HG02623 (cell line): ENCODE measurements around the gene LRRC26.

Experiments
- ATAC-seq: cut with Tn5 transposase; IDR thresholded peaks from one replicate; pipeline ENCODE4 v1.9.1; 2021; ENCODE audit warnings: moderate library complexity; ENCODE audit not compliant: unreplicated experiment

Gene LRRC26

DNA sequence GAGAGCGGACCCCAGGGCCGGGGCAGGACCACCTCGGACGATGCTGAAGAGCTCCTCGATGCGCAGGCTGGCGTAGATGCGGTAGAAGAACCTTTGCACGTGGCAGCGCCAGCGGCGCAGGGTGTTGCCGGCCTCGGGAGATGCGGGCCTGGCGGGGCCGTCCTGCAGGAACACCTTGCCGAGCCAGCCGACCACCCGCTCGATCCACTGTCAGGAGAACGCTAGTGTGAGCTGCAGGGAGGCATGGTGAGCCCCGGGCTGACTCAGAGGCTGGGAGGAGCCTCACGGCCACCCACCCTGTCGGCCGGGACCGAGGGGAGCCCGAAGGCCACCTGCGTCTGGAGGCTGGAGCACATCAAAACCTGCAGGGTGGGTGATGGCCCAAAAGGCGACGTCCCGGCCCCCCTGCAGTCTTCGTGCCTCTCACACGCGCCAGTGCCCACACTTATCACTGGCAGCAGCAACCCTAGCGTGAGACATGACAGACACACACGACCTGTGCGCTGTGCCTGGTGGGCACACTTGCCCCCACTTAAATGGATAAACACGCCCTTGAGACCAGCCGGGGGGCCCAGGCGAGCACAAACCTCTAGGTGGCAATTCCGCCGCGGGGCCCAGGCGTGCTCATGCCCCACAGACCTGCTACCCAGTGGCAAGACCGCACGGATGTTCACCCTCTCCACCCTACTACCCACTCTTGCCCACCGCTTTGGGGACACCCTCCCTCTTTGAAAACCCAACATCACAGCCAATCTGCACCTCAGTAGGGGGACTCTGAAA is 15.2 kb upstream of the LRRC26 start:
- no peak for ATAC-seq

GRCh38 chr9:137183980-137184595 is 14.2 kb upstream of the LRRC26 start:
- no peak for ATAC-seq

DNA sequence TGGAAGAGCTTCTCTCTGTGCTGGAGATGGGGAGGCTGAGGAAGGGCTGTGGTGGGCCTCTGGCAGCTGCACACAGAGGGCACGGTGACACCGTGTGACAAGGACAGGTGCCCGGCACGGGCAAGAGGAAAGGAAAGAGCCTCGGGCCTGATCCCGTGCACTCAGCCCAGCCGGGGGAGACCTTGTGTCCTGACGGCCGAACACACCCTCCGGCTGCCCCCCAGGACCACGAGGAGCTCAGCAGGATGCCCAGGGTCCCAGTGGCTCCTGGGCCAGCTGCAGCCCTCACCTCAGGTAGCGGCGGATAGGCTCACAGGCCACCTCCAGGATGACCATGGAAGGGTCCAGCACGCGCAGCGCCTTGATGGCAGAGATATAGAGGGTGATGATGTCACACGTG is 13.0 kb upstream of the LRRC26 start:
- no peak for ATAC-seq

DNA sequence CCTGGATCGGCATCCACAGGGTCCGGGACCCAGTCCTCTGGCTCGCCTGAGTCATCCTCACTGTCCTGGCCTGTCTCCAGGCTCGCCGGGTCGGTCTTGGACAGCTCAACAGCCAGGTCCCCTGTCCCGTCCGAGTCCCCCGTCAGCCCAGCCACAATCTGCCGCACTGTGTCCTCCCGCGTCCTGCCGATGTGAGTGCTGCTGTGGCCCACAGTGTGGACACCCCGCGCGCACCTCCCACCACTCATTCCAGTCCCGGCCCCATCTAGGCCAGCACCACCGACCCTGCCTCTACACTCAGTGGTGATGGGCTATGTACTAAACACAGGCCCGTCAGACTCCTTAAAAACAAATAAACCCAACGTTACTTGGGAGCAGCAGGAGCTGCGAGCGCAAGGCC is 11.8 kb upstream of the LRRC26 start:
- no peak for ATAC-seq

GRCh38 chr9:137180491-137180890 is 10.6 kb upstream of the LRRC26 start:
- ATAC-seq: no peak

GRCh38 chr9:137179761-137180160 is 9.9 kb upstream of the LRRC26 start:
- no peak for ATAC-seq

GRCh38 chr9:137178939-137179630 is 9.2 kb upstream of the LRRC26 start:
- no peak for ATAC-seq

- ATAC-seq: no peak
Measured at GRCh38 chr9:137178201-137178938, 8.5 kb upstream of the LRRC26 start.

DNA sequence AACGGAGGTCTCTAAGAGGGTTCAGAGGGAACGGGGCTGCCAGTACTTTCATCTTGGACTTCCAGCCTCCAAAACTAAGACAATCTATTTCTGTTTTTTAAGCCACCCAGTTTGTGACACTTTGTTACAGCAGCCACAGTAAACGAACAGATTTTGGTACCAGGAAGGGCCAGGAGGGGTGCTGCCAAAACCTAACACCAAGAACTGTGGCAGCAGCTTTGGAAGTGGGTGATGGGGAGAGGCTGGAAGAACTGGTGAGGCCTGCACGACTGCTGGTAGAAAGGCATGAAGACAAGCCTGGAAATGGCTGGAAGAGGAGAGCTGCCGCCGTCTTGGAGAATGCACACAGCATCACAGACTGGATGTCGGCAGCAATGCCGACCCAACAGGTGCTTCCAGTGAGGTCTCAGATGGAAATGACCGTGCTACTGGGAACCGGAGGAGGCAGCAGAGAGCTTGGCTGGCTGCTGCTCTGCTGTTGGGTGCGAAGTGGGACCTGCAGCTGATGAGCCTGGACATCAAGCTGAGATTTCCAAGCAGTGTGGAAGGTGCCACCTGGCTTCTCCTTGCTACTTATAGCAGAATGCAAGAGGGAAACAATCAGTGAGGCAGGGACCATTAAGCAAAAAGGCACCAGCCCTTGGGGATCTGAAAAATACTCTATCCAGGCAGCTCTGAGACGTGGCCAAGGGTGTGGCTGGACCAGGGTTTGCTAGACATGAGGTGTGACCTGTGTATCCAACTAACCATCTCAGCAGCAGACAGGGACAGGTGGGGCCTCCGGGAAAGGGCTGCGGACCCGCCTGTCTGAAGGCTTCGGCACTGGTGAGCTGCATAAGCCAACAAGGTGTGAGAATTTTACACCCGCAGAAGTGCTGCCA is 6.7 kb upstream of the LRRC26 start:
- no peak for ATAC-seq

DNA sequence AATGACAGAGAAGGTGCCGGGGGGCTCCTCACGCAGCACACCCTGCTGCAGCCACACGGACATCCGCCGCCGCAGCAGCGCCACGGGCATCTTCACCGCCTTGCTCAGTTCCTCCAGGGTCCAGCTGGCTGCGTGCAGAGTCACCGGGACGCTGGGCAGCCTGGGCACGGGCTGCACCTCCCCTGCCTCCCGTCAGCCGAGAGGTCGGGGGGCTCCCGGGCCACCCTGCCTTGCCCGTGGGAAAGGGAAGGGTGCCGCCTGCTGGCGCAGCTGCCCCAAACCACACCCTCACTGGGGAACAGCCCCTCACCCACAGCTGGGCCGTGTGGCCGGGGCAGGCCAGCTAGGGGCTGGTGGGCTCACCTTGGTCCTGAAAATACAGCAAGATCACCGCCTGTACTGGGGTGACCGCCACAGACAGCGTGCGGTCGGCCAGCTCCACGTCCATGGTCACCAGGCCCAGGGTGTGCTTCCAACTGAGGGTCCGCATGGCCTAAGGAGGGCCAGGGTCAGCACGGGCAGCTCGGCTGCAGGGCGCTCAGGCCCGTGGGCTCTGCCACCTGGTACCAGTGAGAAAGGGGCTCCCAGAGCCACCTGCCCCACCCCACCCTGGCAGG is 5.6 kb upstream of the LRRC26 start:
- ATAC-seq: no peak

- ATAC-seq: no peak
Measured at GRCh38 chr9:137174722-137175293, 5.0 kb upstream of the LRRC26 start.

GRCh38 chr9:137173796-137174664 is 4.2 kb upstream of the LRRC26 start:
- ATAC-seq: no peak

GRCh38 chr9:137172901-137173795 is 3.3 kb upstream of the LRRC26 start:
- ATAC-seq: no peak

- ATAC-seq: no peak
Measured at GRCh38 chr9:137171149-137171900, 1.5 kb upstream of the LRRC26 start.

- ATAC-seq: no peak
Measured at GRCh38 chr9:137170486-137171148, 766 bp upstream of the LRRC26 start.
